Thoracic aorta endothelial cell (primary cell): Measurements from ENCODE around the gene VEPH1. TPM values are rescaled to one million over a fixed set of nuclear protein-coding genes. Genes with fewer than 3 reads are reported as not detected.

Source experiments
- total RNA-seq: library from RNA; depleted of rRNA; stranded (reverse); fragments of >200 nt; gene quantifications from 2 replicates; pipeline ENCODE4 v1.2.3, GENCODE V29; 2012

Gene VEPH1
- total RNA-seq, result 325 and 390 TPM in 2 replicates

GRCh38 chr3:157502916-157503595 is at the start of gene VEPH1:
TSS of gene VEPH1 (minus strand) at chr3:157503416. CDS start at chr3:157495349, 8,067 bp downstream.

GRCh38 chr3:157436583-157437291 is 66.5 kb downstream of the VEPH1 start, which contains the start of gene PTX3:
TSS of gene PTX3 (plus strand) at chr3:157436850. CDS start at chr3:157436934, 84 bp downstream.

Other genes with a start within 250 kb of the VEPH1 start
- gene PTX3, start 66.6 kb downstream of the VEPH1 start, total RNA-seq, result 510 and 684 TPM in 2 replicates